HG02588 (cell line): ENCODE data around the gene SH3PXD2A.

Source experiments
- ATAC-seq: cut with Tn5 transposase; IDR thresholded peaks from one replicate; pipeline ENCODE4 v1.9.1; 2021; ENCODE audit warnings: mild to moderate bottlenecking, moderate library complexity; ENCODE audit not compliant: unreplicated experiment

Gene SH3PXD2A

GRCh38 chr10:103654925-103655324, 200.5 kb downstream of the SH3PXD2A start:
- ATAC-seq = no peak

DNA sequence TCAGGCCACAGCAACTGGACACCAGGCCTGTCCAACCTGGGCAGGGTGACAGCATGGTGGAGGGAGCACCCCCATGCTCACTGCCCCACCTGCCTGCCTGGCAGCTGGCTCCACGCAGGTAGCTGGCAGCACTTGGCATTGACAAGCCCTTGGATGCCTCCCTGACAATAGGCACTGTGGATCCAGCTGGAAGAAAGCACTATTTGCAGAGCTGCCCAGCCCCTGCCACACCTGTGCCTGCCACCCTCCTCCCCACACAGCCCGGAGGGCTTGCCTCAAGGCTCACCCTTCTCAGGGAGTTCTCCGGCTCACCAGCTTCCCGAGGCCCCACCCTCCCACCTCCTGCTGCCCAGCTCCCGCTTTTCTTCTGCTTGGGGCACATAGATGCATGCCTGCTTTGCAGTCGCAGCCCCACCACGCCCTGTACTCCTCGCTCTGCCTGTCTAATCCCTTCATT, 201.8 kb downstream of the SH3PXD2A start:
- ATAC-seq = no peak

GRCh38 chr10:103652599-103653281, 202.6 kb downstream of the SH3PXD2A start:
- ATAC-seq = no peak

GRCh38 chr10:103651783-103652476, 203.4 kb downstream of the SH3PXD2A start:
- ATAC-seq = no peak

DNA sequence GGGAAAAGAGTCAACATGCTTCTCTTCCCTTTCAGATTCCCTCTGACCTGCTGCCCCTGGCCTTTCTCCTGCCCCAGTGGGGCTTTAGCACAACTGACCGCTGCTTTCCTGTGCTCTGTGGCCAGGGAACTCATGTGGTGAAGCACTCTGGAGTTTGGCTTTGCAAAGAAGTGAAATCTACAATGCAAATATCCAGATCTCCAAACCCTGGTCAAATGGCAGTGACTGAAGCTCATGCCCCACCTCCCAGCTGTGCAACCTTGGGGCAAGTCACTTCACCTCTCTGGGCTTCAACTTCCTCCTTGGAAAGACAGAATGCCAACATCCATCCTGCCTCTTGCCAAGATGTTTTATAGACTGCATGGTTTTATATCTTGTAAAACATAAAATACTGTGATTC, 204.0 kb downstream of the SH3PXD2A start:
- ATAC-seq = no peak

- no peak for ATAC-seq
Measured at GRCh38 chr10:103649654-103650423, 205.5 kb downstream of the SH3PXD2A start.

- no peak for ATAC-seq
Measured at GRCh38 chr10:103648636-103649532, 206.5 kb downstream of the SH3PXD2A start.

GRCh38 chr10:103648251-103648635, 207.1 kb downstream of the SH3PXD2A start:
- no peak for ATAC-seq

- no peak for ATAC-seq
Measured at GRCh38 chr10:103646304-103646703, 209.1 kb downstream of the SH3PXD2A start.

GRCh38 chr10:103645141-103646054, 210.0 kb downstream of the SH3PXD2A start:
- ATAC-seq = no peak

GRCh38 chr10:103643381-103643780, 212.0 kb downstream of the SH3PXD2A start:
- ATAC-seq = no peak

- no peak for ATAC-seq
Measured at GRCh38 chr10:103641326-103641725, 214.1 kb downstream of the SH3PXD2A start.

- ATAC-seq = no peak
Measured at GRCh38 chr10:103640436-103641181, 214.8 kb downstream of the SH3PXD2A start.

- ATAC-seq = no peak
Measured at GRCh38 chr10:103638948-103639347, 216.4 kb downstream of the SH3PXD2A start.

- no peak for ATAC-seq
Measured at GRCh38 chr10:103637927-103638557, 217.3 kb downstream of the SH3PXD2A start.

DNA sequence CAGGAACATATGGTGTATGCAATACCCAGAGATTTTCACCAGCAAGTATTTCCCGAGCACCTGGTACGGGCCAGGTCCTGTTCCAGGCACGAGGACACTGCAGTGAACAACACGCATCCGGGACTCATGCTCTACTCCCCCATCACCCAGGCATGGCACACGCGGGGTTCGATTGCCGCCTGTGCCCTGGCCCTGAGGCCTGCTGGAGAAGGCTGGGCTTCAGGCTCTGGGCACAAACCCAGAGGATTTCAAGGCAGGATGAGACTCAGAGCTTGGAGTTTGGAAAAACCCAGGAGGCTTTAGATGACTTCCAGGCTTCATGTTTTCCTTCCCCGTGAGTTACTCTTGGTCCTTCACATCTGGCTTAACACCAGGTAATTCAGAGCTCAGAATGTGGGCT, 218.4 kb downstream of the SH3PXD2A start:
- ATAC-seq = no peak

DNA sequence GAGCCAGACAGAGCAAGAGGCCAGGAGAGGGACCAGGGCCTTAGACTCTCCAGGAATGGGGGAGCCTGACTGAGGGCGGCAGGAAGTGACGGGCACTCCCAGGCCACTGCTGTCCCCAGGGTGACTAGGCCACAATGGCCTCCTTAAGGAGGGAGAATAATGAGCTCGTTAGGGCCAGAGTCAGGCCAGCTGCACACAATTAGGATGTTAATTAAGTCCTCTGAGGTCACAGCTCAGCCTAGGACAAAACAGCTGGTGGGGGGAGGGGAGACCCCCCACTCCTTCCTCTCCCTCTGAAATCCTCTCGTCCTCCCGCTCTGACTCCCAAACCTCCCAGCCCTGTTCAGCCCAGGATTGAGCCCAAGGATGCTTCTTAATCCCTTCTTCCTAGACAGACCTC, 218.9 kb downstream of the SH3PXD2A start:
- no peak for ATAC-seq

DNA sequence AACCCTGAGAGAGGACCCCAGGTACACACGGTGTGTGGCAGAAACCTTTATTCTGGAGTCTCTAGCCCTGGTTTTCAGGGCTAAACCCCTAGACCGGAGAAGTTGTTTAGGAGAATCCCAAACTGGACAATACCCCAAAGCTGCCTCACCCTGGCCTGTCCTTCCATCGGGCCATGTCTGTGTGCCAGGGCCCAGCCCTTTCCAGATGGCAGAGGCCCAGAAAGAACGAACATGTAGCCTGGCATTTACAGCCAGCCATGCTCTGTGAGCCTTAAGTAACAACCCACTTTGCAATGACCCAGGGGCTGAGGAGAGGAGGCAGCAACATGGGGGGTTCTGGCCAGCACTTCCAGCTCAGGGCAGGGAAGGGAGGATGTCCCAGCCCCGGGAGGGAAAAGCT, 219.8 kb downstream of the SH3PXD2A start:
- ATAC-seq = no peak

DNA sequence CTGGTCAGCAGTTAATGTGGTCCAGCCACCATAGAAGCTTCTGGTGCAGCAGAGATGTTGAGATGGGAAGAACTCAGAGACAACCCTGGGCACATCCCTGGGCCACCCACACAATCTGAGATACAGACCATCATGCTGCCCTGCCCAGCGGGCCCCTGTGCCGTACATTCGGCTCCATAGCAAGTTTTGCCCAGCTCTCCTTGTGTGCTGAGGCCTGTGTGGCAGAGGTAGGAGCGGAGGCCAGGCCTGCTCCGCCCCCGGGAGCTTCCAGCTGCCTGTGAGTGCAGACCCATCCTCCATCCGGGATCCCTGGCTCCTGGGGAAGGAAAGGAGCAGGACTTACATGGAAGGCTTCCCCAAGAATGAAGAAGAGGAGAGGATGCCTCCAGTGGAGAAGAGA, 221.5 kb downstream of the SH3PXD2A start:
- ATAC-seq = no peak
